HCT116 (cell line): ENCODE results near the gene WIPI1. TPM values are rescaled to one million over a fixed set of nuclear protein-coding genes. Genes with fewer than 3 reads are reported as not detected.

Experiments
- ATAC-seq: fragments of 200-7000 bp; cut with Tn5 transposase; 2 replicates; pipeline ENCODE4 v1.9.1; 2020; ENCODE audit warnings: mild to moderate bottlenecking, moderate library complexity
- BruUV-seq: library from RNA; stranded (reverse); fragments of 400-500 nt; replicated peaks from 2 replicates; lab custom pipeline; 2021; lab: Mats Ljungman, UMichigan
- CTCF ChIA-PET: fragments of 300-600 bp; sonication (Branson Sonifier 250); formaldehyde crosslinking; loops from one replicate; lab custom pipeline; 2021; ENCODE audit warnings: antibody characterized with exemption; lab: Charles Lee
- POLR2A ChIA-PET: fragments of 300-600, 350-600 bp; sonication (Branson Sonifier 250); formaldehyde crosslinking; loops from one replicate; lab custom pipeline; 2021; ENCODE audit warnings: antibody characterized with exemption; lab: Charles Lee
- RAD21 ChIA-PET, 2 experiments: fragments of 300-600 bp; sonication (Branson Sonifier 250); formaldehyde crosslinking; loops; one replicate each; lab custom pipeline; 2023; ENCODE audit warnings: low total read pairs in 2 of 2; ENCODE audit not compliant: uncharacterized antibody in 2 of 2, unreplicated experiment in 2 of 2, low non-redundant PET in 1 of 2; lab: Charles Lee
- DNase-seq: peaks from one replicate; pipeline ENCODE4 v3.0.0-alpha.2; 2010; ENCODE audit warnings: low read depth, low spot score
- H2AFZ ChIP-seq: fragments of 200-600 bp; shearing (Covaris generic), sonication (generic); 2 replicates; pipeline ENCODE4 v1.6.1; 2017; ENCODE audit warnings: low read depth, mixed run types, mixed read lengths, antibody characterized with exemption, low read length; ENCODE audit not compliant: poor library complexity, severe bottlenecking
- H3K27ac ChIP-seq: 2 replicates; pipeline ENCODE4 v1.5.1; 2012; ENCODE audit warnings: low read depth, low read length
- H3K27me3 ChIP-seq: fragments of 200-600 bp; sonication (generic); 2 replicates; pipeline ENCODE4 v1.6.1; 2016; ENCODE audit warnings: mixed run types, low read length, mixed read lengths; ENCODE audit not compliant: insufficient read depth
- H3K36me3 ChIP-seq, 2 experiments: fragments of 200-500 bp in 1 of 2; fragments of 200-600 bp in 1 of 2; sonication (Bioruptor generic) in 1 of 2; sonication (generic) in 1 of 2; 2 replicates each; pipeline versions ENCODE4 v1.5.1 to v1.6.1; 2014 to 2016; ENCODE audit warnings: low read length in 2 of 2, inconsistent platforms in 1 of 2, mixed read lengths in 1 of 2, mixed run types in 1 of 2; ENCODE audit not compliant: insufficient read depth in 2 of 2, control insufficient read depth in 1 of 2
- H3K4me1 ChIP-seq, 2 experiments: fragments of 200-600 bp in 1 of 2; sonication (generic) in 1 of 2; 2 replicates each; pipeline versions ENCODE4 v1.5.1 to v1.6.1; 2012 to 2017; ENCODE audit warnings: low read length in 2 of 2, inconsistent platforms in 1 of 2, mild to moderate bottlenecking in 1 of 2, mixed read lengths in 1 of 2, mixed run types in 1 of 2, moderate library complexity in 1 of 2; ENCODE audit not compliant: insufficient read depth in 2 of 2, control insufficient read depth in 1 of 2
- H3K4me2 ChIP-seq: fragments of 200-600 bp; sonication (generic); 2 replicates; pipeline ENCODE4 v1.6.1; 2017; ENCODE audit warnings: mixed run types, low read length, mixed read lengths
- H3K4me3 ChIP-seq, 2 experiments: fragments of 200-600 bp in 1 of 2; sonication (generic) in 1 of 2; replicated peaks in 1 of 2; 2 replicates each; pipeline ENCODE4 v1.5.1; 2011 to 2016; ENCODE audit warnings: low read length in 2 of 2, control low read depth in 1 of 2, low read depth in 1 of 2, mild to moderate bottlenecking in 1 of 2, mixed read lengths in 1 of 2, mixed run types in 1 of 2
- H3K79me2 ChIP-seq: fragments of 200-600 bp; sonication (generic); 2 replicates; pipeline ENCODE4 v1.6.1; 2017; ENCODE audit warnings: mild to moderate bottlenecking, mixed run types, low read length, moderate library complexity, mixed read lengths; ENCODE audit not compliant: insufficient read depth
- H3K9ac ChIP-seq: fragments of 200-600 bp; sonication (generic); 2 replicates; pipeline ENCODE4 v1.6.1; 2016; ENCODE audit warnings: low read length, mixed read lengths
- H3K9me2 ChIP-seq: fragments of 200-600 bp; sonication (generic), shearing (Covaris generic); 2 replicates; pipeline ENCODE4 v1.6.1; 2017; ENCODE audit warnings: mixed run types, mild to moderate bottlenecking, moderate library complexity; ENCODE audit not compliant: insufficient read depth
- H3K9me3 ChIP-seq, 2 experiments: fragments of 200-500 bp in 1 of 2; fragments of 200-600 bp in 1 of 2; sonication (Bioruptor generic) in 1 of 2; sonication (generic) in 1 of 2; 2 replicates each; pipeline ENCODE4 v1.6.1; 2014 to 2017; ENCODE audit warnings: low read length in 2 of 2, mixed read lengths in 2 of 2, inconsistent platforms in 1 of 2, low read depth in 1 of 2, mild to moderate bottlenecking in 1 of 2, mixed run types in 1 of 2, moderate library complexity in 1 of 2; ENCODE audit not compliant: control insufficient read depth in 1 of 2, insufficient read depth in 1 of 2
- H4K20me1 ChIP-seq: fragments of 200-600 bp; sonication (generic), shearing (Covaris generic); 2 replicates; pipeline ENCODE4 v1.6.1; 2017; ENCODE audit warnings: mixed run types, mild to moderate bottlenecking, moderate library complexity; ENCODE audit not compliant: insufficient read depth
- POLR2A ChIP-seq: IDR thresholded peaks from 2 replicates; pipeline ENCODE4 v1.7.0; 2011; ENCODE audit warnings: borderline replicate concordance; ENCODE audit not compliant: insufficient read depth, insufficient read length; ENCODE audit errors: extremely low read depth
- POLR2AphosphoS5 ChIP-seq: IDR thresholded peaks from 2 replicates; pipeline ENCODE4 v1.6.1; 2011; ENCODE audit warnings: mild to moderate bottlenecking, low read depth, low read length, moderate library complexity
- SRF ChIP-seq: IDR thresholded peaks from 2 replicates; pipeline ENCODE4 v1.6.1; 2012; ENCODE audit warnings: low read depth
- TCF7L2 ChIP-seq: IDR thresholded peaks from 2 replicates; pipeline ENCODE4 v1.7.0; 2011; ENCODE audit warnings: borderline replicate concordance, inconsistent platforms; ENCODE audit not compliant: insufficient read depth, insufficient read length; ENCODE audit errors: extremely low read depth
- YY1 ChIP-seq: IDR thresholded peaks from 2 replicates; pipeline ENCODE4 v1.6.1; 2011; ENCODE audit warnings: low read length, low read depth, moderate library complexity, mild to moderate bottlenecking; ENCODE audit not compliant: insufficient replicate concordance; ENCODE audit errors: extremely low read depth
- ZFX ChIP-seq: fragments of 450-650 bp; IDR thresholded peaks from 2 replicates; pipeline ENCODE4 v1.6.1; 2017
- ZNF274 ChIP-seq: fragments of 200-500 bp; sonication (Bioruptor generic); IDR thresholded peaks from 2 replicates; pipeline ENCODE4 v1.6.1; 2014; ENCODE audit warnings: mild to moderate bottlenecking, low read depth, low read length, inconsistent platforms
- intact Hi-C: fragments of 100-400 bp; cut with micrococcal nuclease; formaldehyde crosslinking; loops from 2 replicates; pipeline ENCODE4 v1.10.0; 2022
- total RNA-seq: library from RNA; stranded (reverse); gene quantifications from one replicate; pipeline ENCODE4 v1.2.1, GENCODE V29; 2021; ENCODE audit not compliant: unreplicated experiment
- TF ChIP-seq, protein P1 (sequence below), 3 experiments: fragments of 200-600 bp in 1 of 3; sonication (generic) in 1 of 3; IDR thresholded peaks in 2 of 3; conservative IDR thresholded peaks in 1 of 3; 2 replicates each; pipeline ENCODE4 v1.5.1; 2012 to 2017; ENCODE audit warnings: low read depth in 2 of 3, low read length in 2 of 3, antibody characterized with exemption in 1 of 3, borderline replicate concordance in 1 of 3, control low read depth in 1 of 3, mild to moderate bottlenecking in 1 of 3, mixed read lengths in 1 of 3, mixed run types in 1 of 3, moderate library complexity in 1 of 3; ENCODE audit not compliant: insufficient read depth in 1 of 3
- TF ChIP-seq, protein P2 (sequence below): IDR thresholded peaks from 2 replicates; pipeline ENCODE4 v1.6.1; 2012
- TF ChIP-seq, protein P3 (sequence below): IDR thresholded peaks from 2 replicates; pipeline ENCODE4 v1.6.1; 2012

The WIPI1 gene
- total RNA-seq, 1 experiment from 2014 or later, result 21.5 TPM

DNA sequence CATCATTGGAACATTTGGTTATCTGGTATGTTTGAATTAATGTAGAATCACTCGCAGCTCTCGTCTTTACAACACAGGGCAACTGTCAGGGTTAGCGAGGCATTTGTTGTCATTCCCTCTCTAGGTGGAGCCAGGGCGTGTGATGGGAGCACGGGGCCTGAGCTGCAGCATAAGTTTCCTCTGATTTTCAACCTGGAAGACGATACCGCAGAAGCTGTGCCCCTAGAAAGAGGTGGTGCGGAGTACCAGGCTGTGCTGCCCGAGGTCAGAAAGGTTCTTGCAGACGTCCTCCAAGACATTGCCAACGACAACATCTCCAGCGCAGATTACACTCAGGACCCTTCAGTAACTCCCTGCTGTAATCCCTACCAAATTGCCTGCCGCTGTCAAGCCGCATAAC lies 37.2 kb downstream of the WIPI1 start:
- H3K79me2 ChIP-seq, result no peaks in the 10 kb centered on the region
- ATAC-seq, result no peak
- no peak overlapping the region for H2AFZ ChIP-seq
- no peaks in the 10 kb centered on the region for H3K9me3 ChIP-seq
- no peak overlapping the region for H3K27ac ChIP-seq
- H3K4me3 ChIP-seq, result no peak overlapping the region
- no peaks in the 10 kb centered on the region for H4K20me1 ChIP-seq
- DNase-seq, result no peak
- TF ChIP-seq POLR2AphosphoS5, result no peak
- TF ChIP-seq TCF7L2, result no peak
- TF ChIP-seq POLR2A, result no peak
- TF ChIP-seq, protein P1, sequence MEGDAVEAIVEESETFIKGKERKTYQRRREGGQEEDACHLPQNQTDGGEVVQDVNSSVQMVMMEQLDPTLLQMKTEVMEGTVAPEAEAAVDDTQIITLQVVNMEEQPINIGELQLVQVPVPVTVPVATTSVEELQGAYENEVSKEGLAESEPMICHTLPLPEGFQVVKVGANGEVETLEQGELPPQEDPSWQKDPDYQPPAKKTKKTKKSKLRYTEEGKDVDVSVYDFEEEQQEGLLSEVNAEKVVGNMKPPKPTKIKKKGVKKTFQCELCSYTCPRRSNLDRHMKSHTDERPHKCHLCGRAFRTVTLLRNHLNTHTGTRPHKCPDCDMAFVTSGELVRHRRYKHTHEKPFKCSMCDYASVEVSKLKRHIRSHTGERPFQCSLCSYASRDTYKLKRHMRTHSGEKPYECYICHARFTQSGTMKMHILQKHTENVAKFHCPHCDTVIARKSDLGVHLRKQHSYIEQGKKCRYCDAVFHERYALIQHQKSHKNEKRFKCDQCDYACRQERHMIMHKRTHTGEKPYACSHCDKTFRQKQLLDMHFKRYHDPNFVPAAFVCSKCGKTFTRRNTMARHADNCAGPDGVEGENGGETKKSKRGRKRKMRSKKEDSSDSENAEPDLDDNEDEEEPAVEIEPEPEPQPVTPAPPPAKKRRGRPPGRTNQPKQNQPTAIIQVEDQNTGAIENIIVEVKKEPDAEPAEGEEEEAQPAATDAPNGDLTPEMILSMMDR (IDR thresholded peaks at IDR 0.05 in 2 of 3, conservative IDR thresholded peaks at IDR 0.05 in 1 of 3; ENCODE audit: borderline replicate concordance in 1 of 3, insufficient read depth in 1 of 3, low read depth in 2 of 3, low read length in 2 of 3), result no peak
- H3K36me3 ChIP-seq, result 0 out of 4 replicates have a peak, but pooled peaks cover 0 to 2% of the 10 kb centered on the region in 2 experiments
- no peaks in the 10 kb centered on the region for H3K27me3 ChIP-seq
- RAD21 ChIA-PET, result no interaction called here
- CTCF ChIA-PET, result interaction anchor here (1.6 kb wide), 1 partner anchor 22 kb away, joined by 4 read pairs; no protein-coding TSS in a partner anchor
- H3K9me2 ChIP-seq, result no peaks in the 10 kb centered on the region
- H3K4me1 ChIP-seq, result peaks cover 0 to 4% of the 10 kb centered on the region in 2 experiments; a peak in 1 of 4 replicates
- POLR2A ChIA-PET, result no interaction called here
- BruUV-seq, result no TSS peak
- intact Hi-C loops, result no loop called here
- no peak overlapping the region for H3K4me2 ChIP-seq
- H3K9ac ChIP-seq, result no peak overlapping the region

DNA sequence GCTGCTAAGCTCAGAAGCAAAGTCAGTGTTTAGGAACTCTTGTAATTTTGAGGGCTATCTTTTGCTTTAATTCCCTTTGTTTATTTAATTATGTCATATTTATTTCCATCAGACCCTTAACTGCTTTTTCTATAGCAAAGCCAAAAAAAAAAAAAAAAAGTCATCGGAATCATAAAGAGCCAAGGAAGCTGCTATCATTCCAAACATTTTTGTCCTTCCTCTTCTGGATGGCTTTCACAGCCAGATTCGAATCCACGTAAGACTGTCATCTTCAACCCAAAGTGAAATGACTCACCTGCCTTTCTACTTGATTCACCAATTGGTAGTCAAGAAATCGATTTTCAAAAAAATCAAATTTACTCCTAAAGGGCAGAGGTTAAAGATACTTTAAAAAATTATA lies 38.4 kb downstream of the WIPI1 start:
- Histone ChIP-seq H3K79me2 (no peaks in the 10 kb centered on the region), H3K4me2 (no peak overlapping the region), H3K9me3 (no peaks in the 10 kb centered on the region), H3K4me3 (no peak overlapping the region), H2AFZ (no peak overlapping the region), H3K27ac (no peak overlapping the region), H3K36me3 (0 out of 4 replicates have a peak, but pooled peaks cover 0 to 2% of the 10 kb centered on the region in 2 experiments), H3K9me2 (no peaks in the 10 kb centered on the region), H3K4me1 (no peaks in the 10 kb centered on the region), H3K9ac (no peak overlapping the region), H4K20me1 (no peaks in the 10 kb centered on the region), H3K27me3 (no peaks in the 10 kb centered on the region)
- DNase-seq, result no peak
- no peak for ATAC-seq
- BruUV-seq, result no TSS peak
- POLR2A ChIA-PET, result no interaction called here
- RAD21 ChIA-PET, result no interaction called here
- intact Hi-C loops, result no loop called here
- CTCF ChIA-PET, result interaction anchor here (0.7 to 1.8 kb wide), 3 partner anchors 13 to 20 kb away, joined by 3 to 7 read pairs (median 3); no protein-coding TSS in a partner anchor
- TF ChIP-seq, protein P1 (IDR thresholded peaks at IDR 0.05 in 2 of 3, conservative IDR thresholded peaks at IDR 0.05 in 1 of 3; ENCODE audit: borderline replicate concordance in 1 of 3, insufficient read depth in 1 of 3, low read depth in 2 of 3, low read length in 2 of 3), result no peak
- no peak for TF ChIP-seq ZFX
- no peak for TF ChIP-seq ZNF274
- no peak for TF ChIP-seq SRF
- TF ChIP-seq, protein P2, sequence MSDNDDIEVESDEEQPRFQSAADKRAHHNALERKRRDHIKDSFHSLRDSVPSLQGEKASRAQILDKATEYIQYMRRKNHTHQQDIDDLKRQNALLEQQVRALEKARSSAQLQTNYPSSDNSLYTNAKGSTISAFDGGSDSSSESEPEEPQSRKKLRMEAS, result no peak
- TF ChIP-seq, protein P3, sequence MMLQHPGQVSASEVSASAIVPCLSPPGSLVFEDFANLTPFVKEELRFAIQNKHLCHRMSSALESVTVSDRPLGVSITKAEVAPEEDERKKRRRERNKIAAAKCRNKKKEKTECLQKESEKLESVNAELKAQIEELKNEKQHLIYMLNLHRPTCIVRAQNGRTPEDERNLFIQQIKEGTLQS, result no peak
- TF ChIP-seq YY1, result no peak
